Endothelial cell of umbilical vein (primary cell): ENCODE results near the gene ZMIZ1. TPM values are rescaled to one million over a fixed set of nuclear protein-coding genes. Genes with fewer than 3 reads are reported as not detected.

ENCODE experiments used
- BruUV-seq: library from RNA; stranded (reverse); fragments of 400-500 nt; replicated peaks from 2 replicates; lab custom pipeline; 2021; lab: Mats Ljungman, UMichigan
- CTCF ChIA-PET: fragments of 300-600, 350-600 bp; sonication (Branson Sonifier 250); formaldehyde crosslinking; loops from one replicate; lab custom pipeline; 2021; ENCODE audit warnings: antibody characterized with exemption, inconsistent platforms; lab: Charles Lee
- POLR2A ChIA-PET: fragments of 300-600, 350-600 bp; sonication (Branson Sonifier 250); formaldehyde crosslinking; loops from one replicate; lab custom pipeline; 2021; ENCODE audit warnings: antibody characterized with exemption, inconsistent platforms; lab: Charles Lee
- DNase-seq: peaks from one replicate; pipeline ENCODE4 v3.0.0-alpha.2; 2011; ENCODE audit warnings: low read depth, low spot score
- FAIRE-seq: peaks from 2 replicates; lab custom pipeline; 2011; peaks lifted over from hg19 to GRCh38; lab: Jason Lieb, UNC
- H2AFZ ChIP-seq: 2 replicates; pipeline ENCODE4 v1.6.0; 2012; ENCODE audit warnings: low read depth, low read length, control low read depth, inconsistent platforms
- H3K27ac ChIP-seq: 2 replicates; pipeline ENCODE4 v1.5.1; 2011; ENCODE audit warnings: low read depth, mild to moderate bottlenecking, control low read depth, low read length, moderate library complexity; ENCODE audit not compliant: insufficient read depth
- H3K27me3 ChIP-seq, 2 experiments: 2 replicates each; pipeline versions ENCODE4 v1.6.0 to v1.6.1; 2011; ENCODE audit warnings: low read length in 2 of 2, mixed read lengths in 1 of 2; ENCODE audit not compliant: control insufficient read depth in 2 of 2, insufficient read depth in 2 of 2
- H3K36me3 ChIP-seq, 2 experiments: 2 replicates in 1 of 2; 3 replicates in 1 of 2; pipeline ENCODE4 v1.5.1; 2011; ENCODE audit warnings: low read length in 2 of 2, mild to moderate bottlenecking in 1 of 2, moderate library complexity in 1 of 2; ENCODE audit not compliant: control insufficient read depth in 2 of 2, insufficient read depth in 2 of 2; ENCODE audit errors: extremely low read depth in 1 of 2
- H3K4me1 ChIP-seq: 3 replicates; pipeline ENCODE4 v1.5.1; 2011; ENCODE audit warnings: mild to moderate bottlenecking, low read length; ENCODE audit not compliant: control insufficient read depth, insufficient read depth; ENCODE audit errors: extremely low read depth
- H3K4me2 ChIP-seq: 2 replicates; pipeline ENCODE4 v1.6.1; 2011; ENCODE audit warnings: low read length, control low read depth, mixed read lengths; ENCODE audit not compliant: insufficient read depth
- H3K4me3 ChIP-seq, 3 experiments: fragments of 200-600 bp in 1 of 3; sonication (generic), shearing (Covaris generic) in 1 of 3; replicated peaks in 1 of 3; 2 replicates each; pipeline ENCODE4 v1.5.1; 2011 to 2016; ENCODE audit warnings: control low read depth in 3 of 3, low read length in 3 of 3, mild to moderate bottlenecking in 2 of 3, inconsistent platforms in 1 of 3, low read depth in 1 of 3, moderate library complexity in 1 of 3; ENCODE audit not compliant: insufficient read depth in 1 of 3
- H3K79me2 ChIP-seq: 2 replicates; pipeline ENCODE4 v1.6.0; 2012; ENCODE audit warnings: low read length, inconsistent platforms; ENCODE audit not compliant: control insufficient read depth, insufficient read depth
- H3K9ac ChIP-seq: replicated peaks from 2 replicates; pipeline ENCODE3; 2011; ENCODE audit warnings: low read length, control low read depth; ENCODE audit not compliant: insufficient read depth; ENCODE audit errors: extremely low read depth
- H3K9me1 ChIP-seq: replicated peaks from 3 replicates; pipeline ENCODE4 v1.6.0; 2011; ENCODE audit warnings: mild to moderate bottlenecking, low read length; ENCODE audit not compliant: control insufficient read depth, insufficient read depth; ENCODE audit errors: extremely low read depth
- H3K9me3 ChIP-seq: replicated peaks from 2 replicates; pipeline ENCODE4 v1.5.1; 2012; ENCODE audit warnings: low read length, inconsistent platforms; ENCODE audit not compliant: control insufficient read depth, insufficient read depth
- H4K20me1 ChIP-seq: replicated peaks from 2 replicates; pipeline ENCODE3; 2011; ENCODE audit warnings: mild to moderate bottlenecking, low read length; ENCODE audit not compliant: control insufficient read depth, insufficient read depth; ENCODE audit errors: extremely low read depth
- FOS ChIP-seq: IDR thresholded peaks from 2 replicates; pipeline ENCODE4 v1.6.1; 2011; ENCODE audit warnings: mild to moderate bottlenecking, low read length, moderate library complexity, borderline replicate concordance; ENCODE audit not compliant: insufficient read depth
- GATA2 ChIP-seq: IDR thresholded peaks from 2 replicates; pipeline ENCODE4 v1.7.0; 2011; ENCODE audit warnings: low read depth, mild to moderate bottlenecking, moderate library complexity, mixed read lengths, low read length; ENCODE audit not compliant: insufficient read length, insufficient read depth
- JUN ChIP-seq: IDR thresholded peaks from 2 replicates; pipeline ENCODE4 v1.6.1; 2011; ENCODE audit warnings: borderline replicate concordance, low read depth; ENCODE audit not compliant: insufficient read length, insufficient read depth
- MYC ChIP-seq: IDR thresholded peaks from one replicate; pipeline ENCODE4 v1.6.1; 2011; ENCODE audit warnings: mild to moderate bottlenecking, low read depth, low read length
- POLR2A ChIP-seq: IDR thresholded peaks from 2 replicates; pipeline ENCODE4 v1.6.1; 2012; ENCODE audit warnings: low read depth, mild to moderate bottlenecking, control low read depth, low read length
- POLR2AphosphoS5 ChIP-seq: IDR thresholded peaks from 2 replicates; pipeline ENCODE4 v1.6.1; 2012; ENCODE audit warnings: low read depth, mild to moderate bottlenecking, control low read depth, low read length, moderate library complexity; ENCODE audit not compliant: insufficient read depth
- dilution Hi-C: fragments of 300-500 bp; cut with MboI; formaldehyde crosslinking; loops from one replicate; pipeline ENCODE4 v1.15.0; 2019; ENCODE audit warnings: low sequenced_read_pairs; ENCODE audit not compliant: extremely low pct_ligation_motif_present
- intact Hi-C: fragments of 100-400 bp; cut with micrococcal nuclease; formaldehyde crosslinking; loops from one replicate; pipeline ENCODE4 v1.10.0; 2022
- polyA plus RNA-seq, 4 experiments: library from polyadenylated mRNA; depleted of rRNA in 3 of 4; stranded (reverse) in 3 of 4; unstranded in 1 of 4; fragments of >200 nt; gene quantifications; 2 replicates each; pipeline versions ENCODE4 v1.2.1 to v1.2.3, GENCODE V29; 2011 to 2012; ENCODE audit warnings: missing spikeins in 1 of 4
- total RNA-seq: library from RNA; stranded (reverse); gene quantifications from 2 replicates; pipeline ENCODE4 v1.2.3, GENCODE V29; 2021
- TF ChIP-seq, protein P1 (sequence below): IDR thresholded peaks from 2 replicates; pipeline ENCODE4 v1.6.1; 2011; ENCODE audit not compliant: insufficient read depth, insufficient read length
- TF ChIP-seq, protein P2 (sequence below), 2 donors: IDR thresholded peaks; 1 replicate in 1 of 2; 2 replicates in 1 of 2; pipeline ENCODE4 v1.5.1; 2011; ENCODE audit warnings: low read length in 2 of 2, mild to moderate bottlenecking in 2 of 2, moderate library complexity in 2 of 2, control low read depth in 1 of 2, inconsistent platforms in 1 of 2, low read depth in 1 of 2; ENCODE audit not compliant: insufficient read depth in 1 of 2; ENCODE audit errors: extremely low read depth in 1 of 2

Gene ZMIZ1
- total and polyA plus RNA-seq, 2 donors (not counting 3 experiments of a cell fraction or from before 2014, with no cell fraction given) = 12.5 to 46.7 TPM

DNA sequence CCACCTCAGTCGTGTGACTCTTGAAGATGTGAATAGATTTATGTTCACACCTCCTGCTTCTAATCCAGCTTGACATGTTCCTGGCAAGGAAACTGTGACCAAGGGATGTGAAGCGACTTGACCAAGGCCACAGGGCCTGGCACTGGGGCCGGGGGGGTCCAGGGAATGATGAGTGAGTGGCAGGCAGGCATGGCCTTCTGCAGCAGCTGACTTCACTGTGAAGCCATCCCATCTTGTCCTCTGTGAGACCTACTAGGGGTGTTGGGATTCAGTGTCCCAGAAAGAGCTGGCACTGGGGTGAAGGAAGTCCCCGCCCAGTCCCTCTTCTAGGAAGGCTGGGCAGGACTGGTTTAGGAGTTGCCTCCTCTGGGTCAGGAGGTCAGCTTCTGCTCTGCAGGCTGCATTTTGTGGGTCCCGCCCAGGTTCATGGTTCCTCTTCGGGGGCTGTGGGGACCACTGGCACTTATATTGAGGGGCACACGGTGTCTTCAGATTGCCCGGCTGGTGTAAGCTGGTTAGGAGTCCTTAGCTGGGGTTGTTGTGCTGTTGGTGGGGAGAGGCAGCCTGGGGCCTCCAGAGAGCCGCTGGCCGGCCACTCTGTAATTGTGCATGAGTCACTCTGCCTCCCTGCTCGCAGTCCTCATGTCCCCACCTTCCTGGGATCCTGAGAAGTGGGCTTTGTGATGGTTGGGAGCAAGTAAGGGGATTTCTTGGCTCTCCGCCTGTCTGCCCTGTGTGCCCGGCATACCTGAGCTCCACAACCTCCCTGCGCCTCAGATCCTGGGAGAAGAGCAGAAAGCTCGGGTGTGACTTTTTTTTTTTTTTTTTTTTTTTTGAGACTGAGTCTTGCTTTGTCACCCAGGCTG, 11.0 kb downstream of the ZMIZ1 start:
- FAIRE-seq (peak; percentile 52), DNase-seq (peak; percentile 20)
- Histone ChIP-seq H2AFZ (no peak overlapping the region), H3K79me2 (peaks cover 95% of the 10 kb centered on the region), H3K27me3 (no peaks in the 10 kb centered on the region), H3K4me1 (peaks cover 23% of the 10 kb centered on the region), H3K4me3 (no peak overlapping the region), H3K9ac (no peak overlapping the region), H4K20me1 (no peaks in the 10 kb centered on the region), H3K9me1 (no peaks in the 10 kb centered on the region), H3K9me3 (no peaks in the 10 kb centered on the region), H3K4me2 (no peak overlapping the region), H3K36me3 (no peaks in the 10 kb centered on the region), H3K27ac (no peak overlapping the region)
- intact Hi-C loops = loop anchor here (5.0 kb wide), 1 partner anchor 622 kb away; no protein-coding TSS in a partner anchor
- TF ChIP-seq JUN (no peak), POLR2AphosphoS5 (no peak), POLR2A (no peak), MYC (no peak), FOS (peak; percentile 44), GATA2 (no peak)
- TF ChIP-seq, protein P1, sequence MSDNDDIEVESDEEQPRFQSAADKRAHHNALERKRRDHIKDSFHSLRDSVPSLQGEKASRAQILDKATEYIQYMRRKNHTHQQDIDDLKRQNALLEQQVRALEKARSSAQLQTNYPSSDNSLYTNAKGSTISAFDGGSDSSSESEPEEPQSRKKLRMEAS = no peak
- TF ChIP-seq, protein P2, sequence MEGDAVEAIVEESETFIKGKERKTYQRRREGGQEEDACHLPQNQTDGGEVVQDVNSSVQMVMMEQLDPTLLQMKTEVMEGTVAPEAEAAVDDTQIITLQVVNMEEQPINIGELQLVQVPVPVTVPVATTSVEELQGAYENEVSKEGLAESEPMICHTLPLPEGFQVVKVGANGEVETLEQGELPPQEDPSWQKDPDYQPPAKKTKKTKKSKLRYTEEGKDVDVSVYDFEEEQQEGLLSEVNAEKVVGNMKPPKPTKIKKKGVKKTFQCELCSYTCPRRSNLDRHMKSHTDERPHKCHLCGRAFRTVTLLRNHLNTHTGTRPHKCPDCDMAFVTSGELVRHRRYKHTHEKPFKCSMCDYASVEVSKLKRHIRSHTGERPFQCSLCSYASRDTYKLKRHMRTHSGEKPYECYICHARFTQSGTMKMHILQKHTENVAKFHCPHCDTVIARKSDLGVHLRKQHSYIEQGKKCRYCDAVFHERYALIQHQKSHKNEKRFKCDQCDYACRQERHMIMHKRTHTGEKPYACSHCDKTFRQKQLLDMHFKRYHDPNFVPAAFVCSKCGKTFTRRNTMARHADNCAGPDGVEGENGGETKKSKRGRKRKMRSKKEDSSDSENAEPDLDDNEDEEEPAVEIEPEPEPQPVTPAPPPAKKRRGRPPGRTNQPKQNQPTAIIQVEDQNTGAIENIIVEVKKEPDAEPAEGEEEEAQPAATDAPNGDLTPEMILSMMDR (IDR thresholded peaks at IDR 0.05; ENCODE audit: extremely low read depth in 1 of 2, insufficient read depth in 1 of 2, low read depth in 1 of 2, low read length in 2 of 2) = no peak
- ChIA-PET CTCF (interaction anchor here (0.6 to 2.5 kb wide), 4 partner anchors 11 to 1032 kb away, joined by 3 to 12 read pairs (median 3); no protein-coding TSS in a partner anchor), POLR2A (interaction anchor here (0.7 kb wide), 1 partner anchor 118 kb away, joined by 14 read pairs; no protein-coding TSS in a partner anchor)
- BruUV-seq = no TSS peak
- dilution Hi-C loops = no loop called here
